Superior temporal gyrus (tissue), 1 donor: ENCODE results near the gene WNK1.

Experiments used
- DNase-seq: peaks from one replicate; pipeline ENCODE4 v3.0.0-alpha.2; 2016; ENCODE audit errors: extremely low spot score

Gene WNK1

DNA sequence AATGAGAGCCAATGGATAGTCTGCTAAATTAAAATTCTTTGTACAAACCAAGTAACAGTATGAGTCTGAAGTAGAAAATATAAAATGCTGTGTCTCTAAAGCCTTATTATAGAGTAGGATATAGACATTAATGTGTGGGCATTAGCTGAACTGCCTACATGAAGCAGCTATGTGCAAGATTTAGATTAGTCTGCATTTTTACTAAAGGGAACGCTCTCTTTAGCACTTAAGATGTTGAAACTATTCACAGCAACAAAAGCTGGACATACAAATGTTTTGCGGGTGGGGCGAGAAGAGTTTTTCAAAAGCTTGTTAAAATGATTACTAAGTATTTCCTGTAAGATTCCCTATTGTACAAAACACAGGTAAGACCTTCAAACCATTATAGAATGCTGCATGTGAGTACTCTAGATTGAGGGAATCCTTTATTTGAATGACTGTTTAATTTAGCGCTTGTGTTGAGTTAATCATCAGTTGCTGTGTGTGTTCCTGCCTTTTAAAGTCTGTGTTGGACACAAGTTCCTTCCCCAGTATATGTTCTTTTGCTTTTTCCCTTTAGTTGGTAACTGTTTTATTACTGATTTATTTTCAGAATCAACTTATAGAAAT, 110.0 kb downstream of the WNK1 start:
- DNase-seq: no peak

- DNase-seq: no peak
Measured at GRCh38 chr12:863285-863684, 110.9 kb downstream of the WNK1 start.

GRCh38 chr12:865614-866013, 113.2 kb downstream of the WNK1 start:
- no peak for DNase-seq

DNA sequence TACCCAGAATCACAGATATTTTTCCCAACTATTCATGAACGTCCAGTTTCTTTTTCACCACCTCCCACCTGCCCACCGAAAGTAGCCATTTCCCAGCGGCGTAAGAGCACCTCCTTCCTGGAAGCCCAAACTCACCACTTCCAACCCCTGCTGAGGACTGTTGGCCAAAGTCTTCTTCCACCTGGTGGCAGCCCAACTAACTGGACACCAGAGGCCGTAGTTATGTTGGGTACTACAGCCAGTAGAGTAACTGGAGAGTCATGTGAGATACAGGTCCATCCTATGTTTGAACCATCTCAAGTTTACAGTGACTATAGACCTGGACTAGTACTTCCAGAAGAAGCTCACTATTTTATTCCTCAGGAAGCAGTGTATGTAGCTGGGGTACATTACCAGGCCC, 115.5 kb downstream of the WNK1 start:
- DNase-seq: no peak

DNA sequence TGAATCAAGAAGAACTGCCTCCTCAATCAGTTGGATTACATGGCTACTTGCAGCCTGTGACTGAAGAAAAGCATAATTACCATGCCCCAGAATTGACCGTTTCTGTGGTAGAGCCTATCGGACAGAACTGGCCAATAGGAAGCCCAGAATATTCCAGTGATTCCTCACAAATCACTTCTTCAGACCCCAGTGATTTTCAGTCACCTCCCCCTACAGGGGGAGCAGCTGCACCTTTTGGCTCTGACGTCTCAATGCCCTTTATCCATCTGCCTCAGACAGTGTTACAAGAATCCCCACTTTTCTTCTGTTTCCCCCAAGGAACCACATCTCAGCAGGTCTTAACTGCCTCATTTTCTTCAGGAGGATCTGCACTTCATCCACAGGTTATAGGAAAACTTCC, 116.3 kb downstream of the WNK1 start:
- no peak for DNase-seq

- DNase-seq: no peak
Measured at GRCh38 chr12:870378-870777, 118.0 kb downstream of the WNK1 start.

GRCh38 chr12:873954-874353, 121.6 kb downstream of the WNK1 start:
- DNase-seq: no peak

- no peak for DNase-seq
Measured at GRCh38 chr12:879641-880040, 127.3 kb downstream of the WNK1 start.

- DNase-seq: no peak
Measured at GRCh38 chr12:880656-881055, 128.3 kb downstream of the WNK1 start.

GRCh38 chr12:884746-885414, 132.5 kb downstream of the WNK1 start:
- DNase-seq: no peak

DNA sequence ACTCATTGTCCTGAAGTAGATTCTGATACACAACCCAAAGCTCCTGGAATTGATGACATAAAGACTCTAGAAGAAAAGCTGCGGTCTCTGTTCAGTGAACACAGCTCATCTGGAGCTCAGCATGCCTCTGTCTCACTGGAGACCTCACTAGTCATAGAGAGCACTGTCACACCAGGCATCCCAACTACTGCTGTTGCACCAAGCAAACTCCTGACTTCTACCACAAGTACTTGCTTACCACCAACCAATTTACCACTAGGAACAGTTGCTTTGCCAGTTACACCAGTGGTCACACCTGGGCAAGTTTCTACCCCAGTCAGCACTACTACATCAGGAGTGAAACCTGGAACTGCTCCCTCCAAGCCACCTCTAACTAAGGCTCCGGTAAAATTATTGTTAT, 133.3 kb downstream of the WNK1 start:
- no peak for DNase-seq

DNA sequence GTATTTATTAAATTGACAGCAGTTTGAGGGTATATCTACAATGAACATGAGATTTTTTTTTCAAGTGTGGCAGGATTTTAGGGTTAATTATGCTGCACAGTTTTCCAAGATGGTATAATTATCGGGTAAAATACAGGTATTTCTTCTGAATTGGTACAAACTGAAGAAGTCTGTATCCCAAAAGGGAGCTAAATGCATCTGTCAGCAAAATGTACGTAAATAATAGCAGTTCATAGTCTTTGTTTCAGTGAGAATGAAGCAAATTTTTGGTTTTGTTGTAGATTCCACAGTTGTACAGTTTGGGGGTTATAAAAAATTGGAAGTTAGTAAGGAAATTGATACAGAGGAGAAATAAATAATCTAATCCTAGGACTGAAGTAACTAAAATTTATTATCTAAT, 133.8 kb downstream of the WNK1 start:
- DNase-seq: no peak

- no peak for DNase-seq
Measured at GRCh38 chr12:894226-894625, 141.8 kb downstream of the WNK1 start.

DNA sequence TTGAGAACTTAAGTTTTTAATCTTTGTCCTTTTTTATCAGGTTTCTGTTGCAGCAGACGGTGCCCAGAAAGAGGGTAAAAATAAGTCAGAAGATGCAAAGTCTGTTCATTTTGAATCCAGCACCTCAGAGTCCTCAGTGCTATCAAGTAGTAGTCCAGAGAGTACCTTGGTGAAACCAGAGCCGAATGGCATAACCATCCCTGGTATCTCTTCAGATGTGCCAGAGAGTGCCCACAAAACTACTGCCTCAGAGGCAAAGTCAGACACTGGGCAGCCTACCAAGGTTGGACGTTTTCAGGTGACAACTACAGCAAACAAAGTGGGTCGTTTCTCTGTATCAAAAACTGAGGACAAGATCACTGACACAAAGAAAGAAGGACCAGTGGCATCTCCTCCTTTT, 143.7 kb downstream of the WNK1 start:
- DNase-seq: no peak

GRCh38 chr12:897386-897785, 145.0 kb downstream of the WNK1 start:
- no peak for DNase-seq

- DNase-seq: no peak
Measured at GRCh38 chr12:902581-902980, 150.2 kb downstream of the WNK1 start.

GRCh38 chr12:903055-903454, 150.7 kb downstream of the WNK1 start:
- DNase-seq: no peak

GRCh38 chr12:904010-904414, 151.6 kb downstream of the WNK1 start:
- no peak for DNase-seq

DNA sequence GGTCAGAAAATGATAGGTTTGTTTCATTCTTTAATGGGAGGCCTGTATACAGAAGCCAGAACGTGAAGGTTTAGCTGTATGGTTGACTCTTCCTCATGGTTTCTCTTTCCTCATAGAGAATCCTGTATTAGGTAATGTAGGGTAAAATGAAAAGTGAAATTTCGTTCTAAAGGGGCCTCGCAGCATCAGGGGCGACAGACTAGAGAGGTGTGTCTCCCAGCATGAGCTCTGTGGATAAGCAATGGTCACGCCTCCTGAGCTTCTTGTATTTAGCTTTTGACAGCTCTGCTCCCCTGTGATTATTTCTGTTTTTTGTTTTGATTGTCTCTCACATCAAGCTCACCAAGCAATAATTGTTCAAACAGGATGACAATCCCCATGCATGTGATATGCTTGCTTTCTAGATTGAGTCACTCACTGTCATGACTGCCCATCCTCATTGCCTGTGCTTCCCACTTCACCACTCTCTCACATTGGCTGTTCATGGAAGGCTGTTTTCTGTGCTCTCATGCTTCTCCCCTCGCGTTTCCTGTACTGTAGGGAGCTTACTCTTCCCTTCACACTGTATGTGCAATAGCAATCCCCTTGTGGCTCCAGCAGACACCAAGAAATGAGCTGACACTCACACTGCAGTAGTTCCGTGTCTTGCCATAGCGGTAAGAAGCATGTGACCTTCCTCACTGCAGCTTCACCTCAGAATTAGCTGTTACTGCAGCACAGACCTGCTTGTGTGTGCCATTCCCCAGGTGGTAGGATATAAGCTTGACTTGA, 153.1 kb downstream of the WNK1 start:
- no peak for DNase-seq

GRCh38 chr12:906062-906585, 153.7 kb downstream of the WNK1 start:
- no peak for DNase-seq

GRCh38 chr12:907413-908185, 155.2 kb downstream of the WNK1 start:
- DNase-seq: no peak

- DNase-seq: no peak
Measured at GRCh38 chr12:909861-910260, 157.5 kb downstream of the WNK1 start.
